Measurements from ENCODE around the gene STON1. TPM values are rescaled to one million over a fixed set of nuclear protein-coding genes. Genes with fewer than 3 reads are reported as not detected.
"Not testable (repeated sequence)": the region's sequence is repeated elsewhere in the genome, so short reads cannot be mapped to it uniquely, and the experiment has no call there.

STON1 gene
- polyA plus RNA-seq, 2 of the 4 experiments (the other 2 are of a cell fraction) = 0.88 to 1.0 TPM

DNA sequence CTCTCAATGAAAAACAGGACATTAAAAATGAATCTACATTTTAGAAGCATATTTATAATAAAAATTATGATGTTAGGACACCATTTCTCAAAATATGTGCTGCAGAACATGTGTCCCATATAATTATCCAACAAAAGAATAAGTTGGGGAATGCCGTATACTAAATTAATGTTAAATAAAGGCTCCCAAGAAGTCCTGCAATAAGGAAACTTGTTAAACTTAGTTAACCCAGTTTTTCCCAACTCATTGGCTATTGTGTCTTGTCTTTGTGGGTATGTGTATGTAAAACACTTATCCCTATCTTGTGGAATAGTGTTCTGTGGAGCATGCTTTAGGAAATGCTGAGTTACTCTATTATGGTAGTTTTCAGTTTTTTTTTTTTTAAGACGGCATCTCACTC lies 62.1 kb downstream of the STON1 start:
- Histone ChIP-seq H3K4me3 (no peak overlapping the region), H3K4me1 (no peaks in the 10 kb centered on the region), H3K9me3 (no peaks in the 10 kb centered on the region), H3K27ac (no peak overlapping the region), H3K4me2 (no peak overlapping the region)
- no peak for ATAC-seq
- 87% methylated on average over 2 of the region's 2 CpGs for WGBS (ENCODE audit: missing lambda C conversion rate)
- no peak for TF ChIP-seq EP300 (IDR thresholded peaks at IDR 0.05)
- TF ChIP-seq, protein P1, sequence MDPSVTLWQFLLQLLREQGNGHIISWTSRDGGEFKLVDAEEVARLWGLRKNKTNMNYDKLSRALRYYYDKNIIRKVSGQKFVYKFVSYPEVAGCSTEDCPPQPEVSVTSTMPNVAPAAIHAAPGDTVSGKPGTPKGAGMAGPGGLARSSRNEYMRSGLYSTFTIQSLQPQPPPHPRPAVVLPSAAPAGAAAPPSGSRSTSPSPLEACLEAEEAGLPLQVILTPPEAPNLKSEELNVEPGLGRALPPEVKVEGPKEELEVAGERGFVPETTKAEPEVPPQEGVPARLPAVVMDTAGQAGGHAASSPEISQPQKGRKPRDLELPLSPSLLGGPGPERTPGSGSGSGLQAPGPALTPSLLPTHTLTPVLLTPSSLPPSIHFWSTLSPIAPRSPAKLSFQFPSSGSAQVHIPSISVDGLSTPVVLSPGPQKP (IDR thresholded peaks at IDR 0.05; ENCODE audit: low read depth, low read length) = no peak
- TF ChIP-seq JUNB (IDR thresholded peaks at IDR 0.05) = no peak
- TF ChIP-seq ZC3H11A (IDR thresholded peaks at IDR 0.05) = no peak
- no peak for TF ChIP-seq ZSCAN20 (CRISPR knock-in tag; IDR thresholded peaks at IDR 0.05)
- TF ChIP-seq SMC3 (IDR thresholded peaks at IDR 0.05) = no peak
- no peak for FAIRE-seq
- DNase-seq (ENCODE audit: low read depth in 1 of 2, low spot score in 1 of 2) = no peak
- ChIA-PET CTCF (interaction anchor here (2.2 kb wide), 1 partner anchor 9 kb away, joined by 6 read pairs; no protein-coding TSS in a partner anchor), POLR2A (no interaction called here)

DNA sequence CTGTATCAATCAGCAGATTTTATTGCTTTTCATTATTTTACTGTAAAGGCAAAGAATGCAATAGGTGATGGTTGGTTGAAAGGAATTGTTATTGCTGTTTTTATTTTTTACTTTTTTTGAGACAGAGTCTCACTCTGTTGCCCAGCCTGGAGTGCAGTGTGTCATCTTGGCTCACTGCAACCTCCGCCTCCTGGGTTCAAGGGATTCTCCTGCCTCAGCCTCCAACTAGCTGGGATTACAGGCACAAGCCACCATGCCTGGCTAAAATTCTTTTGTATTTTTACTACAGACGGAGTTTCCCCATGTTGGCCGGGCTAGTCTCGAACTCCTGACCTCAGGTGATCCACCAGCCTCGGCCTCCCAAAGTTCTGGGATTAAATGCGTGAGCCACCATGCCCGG lies 66.8 kb downstream of the STON1 start:
- POLR2A ChIA-PET; ATAC-seq; H3K4me2 ChIP-seq; H3K4me1 ChIP-seq; H3K27ac ChIP-seq; H3K4me3 ChIP-seq; H3K9me3 ChIP-seq; DNase-seq (ENCODE audit: low read depth in 1 of 2, low spot score in 1 of 2); FAIRE-seq; CTCF ChIA-PET: not testable (repeated sequence)
- WGBS (ENCODE audit: missing lambda C conversion rate) = 63% methylated on average over 7 of the region's 7 CpGs

DNA sequence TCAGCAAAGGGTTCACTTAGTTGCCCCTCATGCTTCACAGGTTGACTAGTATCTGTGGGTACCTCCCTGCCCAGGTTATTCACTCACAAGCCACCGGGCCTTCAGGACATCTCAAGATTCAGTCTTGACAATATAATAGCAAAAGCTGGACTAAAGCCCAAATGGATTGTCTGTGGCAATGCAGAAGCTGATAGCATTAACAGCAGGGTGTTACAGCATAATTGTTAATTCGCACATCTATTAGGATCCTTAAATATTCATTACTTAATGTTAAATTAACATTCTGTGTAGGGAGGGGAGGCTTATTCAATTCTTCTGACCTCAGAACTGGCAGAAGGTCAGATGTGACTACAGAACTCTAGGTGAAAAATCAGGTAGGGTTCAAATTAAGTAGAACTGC lies 67.5 kb downstream of the STON1 start:
- Histone ChIP-seq H3K9me3 (no peaks in the 10 kb centered on the region), H3K4me1 (no peaks in the 10 kb centered on the region), H3K4me3 (no peak overlapping the region), H3K4me2 (no peak overlapping the region), H3K27ac (no peak overlapping the region)
- FAIRE-seq (no peak), ATAC-seq (no peak), DNase-seq (ENCODE audit: low read depth in 1 of 2, low spot score in 1 of 2) (no peak)
- 48% methylated on average over 2 of the region's 2 CpGs for WGBS (ENCODE audit: missing lambda C conversion rate)
- TF ChIP-seq MAFK (IDR thresholded peaks at IDR 0.05; ENCODE audit: partially characterized antibody) = no peak
- no peak for TF ChIP-seq FOSL2 (IDR thresholded peaks at IDR 0.05)
- no peak for TF ChIP-seq FOSL2 (CRISPR knock-in tag; IDR thresholded peaks at IDR 0.05)
- TF ChIP-seq HEYL (CRISPR knock-in tag; IDR thresholded peaks at IDR 0.05) = no peak
- no peak for TF ChIP-seq RAD21 (conservative IDR thresholded peaks at IDR 0.05 in 1 of 2, IDR thresholded peaks at IDR 0.05 in 1 of 2)
- TF ChIP-seq ZNF302 (CRISPR knock-in tag; IDR thresholded peaks at IDR 0.05) = no peak
- TF ChIP-seq, protein P2, sequence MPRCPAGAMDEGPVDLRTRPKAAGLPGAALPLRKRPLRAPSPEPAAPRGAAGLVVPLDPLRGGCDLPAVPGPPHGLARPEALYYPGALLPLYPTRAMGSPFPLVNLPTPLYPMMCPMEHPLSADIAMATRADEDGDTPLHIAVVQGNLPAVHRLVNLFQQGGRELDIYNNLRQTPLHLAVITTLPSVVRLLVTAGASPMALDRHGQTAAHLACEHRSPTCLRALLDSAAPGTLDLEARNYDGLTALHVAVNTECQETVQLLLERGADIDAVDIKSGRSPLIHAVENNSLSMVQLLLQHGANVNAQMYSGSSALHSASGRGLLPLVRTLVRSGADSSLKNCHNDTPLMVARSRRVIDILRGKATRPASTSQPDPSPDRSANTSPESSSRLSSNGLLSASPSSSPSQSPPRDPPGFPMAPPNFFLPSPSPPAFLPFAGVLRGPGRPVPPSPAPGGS (IDR thresholded peaks at IDR 0.05) = no peak
- no peak for TF ChIP-seq EHMT2 (IDR thresholded peaks at IDR 0.05; ENCODE audit: low read depth)
- TF ChIP-seq HDAC2 (IDR thresholded peaks at IDR 0.05) = no peak
- TF ChIP-seq KDM5A (IDR thresholded peaks at IDR 0.05) = no peak
- no peak for TF ChIP-seq EHF (CRISPR knock-in tag; IDR thresholded peaks at IDR 0.05)
- TF ChIP-seq, protein P3, sequence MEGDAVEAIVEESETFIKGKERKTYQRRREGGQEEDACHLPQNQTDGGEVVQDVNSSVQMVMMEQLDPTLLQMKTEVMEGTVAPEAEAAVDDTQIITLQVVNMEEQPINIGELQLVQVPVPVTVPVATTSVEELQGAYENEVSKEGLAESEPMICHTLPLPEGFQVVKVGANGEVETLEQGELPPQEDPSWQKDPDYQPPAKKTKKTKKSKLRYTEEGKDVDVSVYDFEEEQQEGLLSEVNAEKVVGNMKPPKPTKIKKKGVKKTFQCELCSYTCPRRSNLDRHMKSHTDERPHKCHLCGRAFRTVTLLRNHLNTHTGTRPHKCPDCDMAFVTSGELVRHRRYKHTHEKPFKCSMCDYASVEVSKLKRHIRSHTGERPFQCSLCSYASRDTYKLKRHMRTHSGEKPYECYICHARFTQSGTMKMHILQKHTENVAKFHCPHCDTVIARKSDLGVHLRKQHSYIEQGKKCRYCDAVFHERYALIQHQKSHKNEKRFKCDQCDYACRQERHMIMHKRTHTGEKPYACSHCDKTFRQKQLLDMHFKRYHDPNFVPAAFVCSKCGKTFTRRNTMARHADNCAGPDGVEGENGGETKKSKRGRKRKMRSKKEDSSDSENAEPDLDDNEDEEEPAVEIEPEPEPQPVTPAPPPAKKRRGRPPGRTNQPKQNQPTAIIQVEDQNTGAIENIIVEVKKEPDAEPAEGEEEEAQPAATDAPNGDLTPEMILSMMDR (IDR thresholded peaks at IDR 0.05) = no peak
- TF ChIP-seq, protein P4, sequence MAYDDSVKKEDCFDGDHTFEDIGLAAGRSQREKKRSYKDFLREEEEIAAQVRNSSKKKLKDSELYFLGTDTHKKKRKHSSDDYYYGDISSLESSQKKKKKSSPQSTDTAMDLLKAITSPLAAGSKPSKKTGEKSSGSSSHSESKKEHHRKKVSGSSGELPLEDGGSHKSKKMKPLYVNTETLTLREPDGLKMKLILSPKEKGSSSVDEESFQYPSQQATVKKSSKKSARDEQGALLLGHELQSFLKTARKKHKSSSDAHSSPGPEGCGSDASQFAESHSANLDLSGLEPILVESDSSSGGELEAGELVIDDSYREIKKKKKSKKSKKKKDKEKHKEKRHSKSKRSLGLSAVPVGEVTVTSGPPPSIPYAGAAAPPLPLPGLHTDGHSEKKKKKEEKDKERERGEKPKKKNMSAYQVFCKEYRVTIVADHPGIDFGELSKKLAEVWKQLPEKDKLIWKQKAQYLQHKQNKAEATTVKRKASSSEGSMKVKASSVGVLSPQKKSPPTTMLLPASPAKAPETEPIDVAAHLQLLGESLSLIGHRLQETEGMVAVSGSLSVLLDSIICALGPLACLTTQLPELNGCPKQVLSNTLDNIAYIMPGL (CRISPR knock-in tag; IDR thresholded peaks at IDR 0.05; ENCODE audit: borderline replicate concordance) = no peak
- no peak for TF ChIP-seq TFCP2L1 (CRISPR knock-in tag; IDR thresholded peaks at IDR 0.05)
- no peak for TF ChIP-seq HOXA7 (CRISPR knock-in tag; IDR thresholded peaks at IDR 0.05)
- TF ChIP-seq RFX5 (IDR thresholded peaks at IDR 0.05) = no peak
- no peak for TF ChIP-seq ZSCAN20 (CRISPR knock-in tag; IDR thresholded peaks at IDR 0.05)
- no peak for TF ChIP-seq CBX8 (IDR thresholded peaks at IDR 0.05)
- TF ChIP-seq, protein P5, sequence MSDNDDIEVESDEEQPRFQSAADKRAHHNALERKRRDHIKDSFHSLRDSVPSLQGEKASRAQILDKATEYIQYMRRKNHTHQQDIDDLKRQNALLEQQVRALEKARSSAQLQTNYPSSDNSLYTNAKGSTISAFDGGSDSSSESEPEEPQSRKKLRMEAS (IDR thresholded peaks at IDR 0.05) = no peak
- ChIA-PET POLR2A (no interaction called here), CTCF (no interaction called here)
